ENCODE data around the gene FAM20A. TPM values are rescaled to one million over a fixed set of nuclear protein-coding genes. Genes with fewer than 3 reads are reported as not detected.

The FAM20A gene
- 38.7 TPM for total RNA-seq
- long read RNA-seq, transcript FAM20A-205 (11 exons, 2,955 nt) = major isoform, 31 of 101 reads
- long read RNA-seq, partial matches to known transcripts = 20 of 101 reads
- long read RNA-seq, other reads (novel, unspliced or antisense) = 49 of 101 reads

DNA sequence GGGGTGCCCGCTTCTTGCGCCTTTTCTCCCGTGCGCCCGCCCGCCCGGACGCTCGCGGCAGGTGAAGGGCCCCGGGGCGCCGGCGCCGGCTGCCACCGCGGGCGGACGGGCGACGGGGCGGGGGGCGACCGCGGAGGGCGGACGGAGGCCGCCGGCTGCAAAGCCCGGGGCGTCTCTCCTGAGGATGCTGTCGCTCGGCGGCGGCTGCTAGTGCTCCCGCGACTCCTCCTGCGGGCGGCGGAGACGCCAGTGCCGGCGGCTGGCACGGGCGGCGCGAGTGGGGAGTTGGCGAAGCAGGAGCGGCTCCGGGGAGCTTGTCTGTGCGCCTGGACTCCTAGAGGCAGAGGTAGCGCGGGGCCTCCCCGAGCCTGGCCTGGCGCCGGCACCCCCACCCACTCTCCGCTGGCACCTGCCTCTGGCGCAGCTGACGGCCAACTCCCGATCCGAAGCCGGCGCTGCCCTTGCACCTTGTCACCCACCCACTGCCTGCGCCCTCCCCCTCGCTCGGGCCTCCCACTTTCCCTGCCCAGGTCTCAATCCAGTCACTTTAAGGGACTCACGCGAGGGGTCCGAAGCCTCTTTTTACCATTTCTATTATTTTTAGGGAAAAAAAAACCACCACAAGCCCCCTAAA is at the start of gene FAM20A:
TSS of gene FAM20A (minus strand) at position 437 of the 634 bp plus-strand sequence. CDS start 701 bp downstream, outside the sequence.
- Histone ChIP-seq H3K27ac (peak within 1 kb of the TSS; percentile 80), H3K36me3 (no peaks in the 10 kb centered on the region), H3K27me3 (ENCODE audit: low read depth) (peaks cover 10% of the 10 kb centered on the region), H3K4me3 (peak within 1 kb of the TSS; percentile 75), H3K9me3 (no peaks in the 10 kb centered on the region), H3K4me1 (peaks cover 55% of the 10 kb centered on the region)
- peak; percentile 84 for DNase-seq
- TF ChIP-seq, protein P1, sequence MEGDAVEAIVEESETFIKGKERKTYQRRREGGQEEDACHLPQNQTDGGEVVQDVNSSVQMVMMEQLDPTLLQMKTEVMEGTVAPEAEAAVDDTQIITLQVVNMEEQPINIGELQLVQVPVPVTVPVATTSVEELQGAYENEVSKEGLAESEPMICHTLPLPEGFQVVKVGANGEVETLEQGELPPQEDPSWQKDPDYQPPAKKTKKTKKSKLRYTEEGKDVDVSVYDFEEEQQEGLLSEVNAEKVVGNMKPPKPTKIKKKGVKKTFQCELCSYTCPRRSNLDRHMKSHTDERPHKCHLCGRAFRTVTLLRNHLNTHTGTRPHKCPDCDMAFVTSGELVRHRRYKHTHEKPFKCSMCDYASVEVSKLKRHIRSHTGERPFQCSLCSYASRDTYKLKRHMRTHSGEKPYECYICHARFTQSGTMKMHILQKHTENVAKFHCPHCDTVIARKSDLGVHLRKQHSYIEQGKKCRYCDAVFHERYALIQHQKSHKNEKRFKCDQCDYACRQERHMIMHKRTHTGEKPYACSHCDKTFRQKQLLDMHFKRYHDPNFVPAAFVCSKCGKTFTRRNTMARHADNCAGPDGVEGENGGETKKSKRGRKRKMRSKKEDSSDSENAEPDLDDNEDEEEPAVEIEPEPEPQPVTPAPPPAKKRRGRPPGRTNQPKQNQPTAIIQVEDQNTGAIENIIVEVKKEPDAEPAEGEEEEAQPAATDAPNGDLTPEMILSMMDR (IDR thresholded peaks at IDR 0.05) = no peak
- peak; percentile 78 for ATAC-seq
- intact Hi-C loops (cut with DNase I) = no loop called here

DNA sequence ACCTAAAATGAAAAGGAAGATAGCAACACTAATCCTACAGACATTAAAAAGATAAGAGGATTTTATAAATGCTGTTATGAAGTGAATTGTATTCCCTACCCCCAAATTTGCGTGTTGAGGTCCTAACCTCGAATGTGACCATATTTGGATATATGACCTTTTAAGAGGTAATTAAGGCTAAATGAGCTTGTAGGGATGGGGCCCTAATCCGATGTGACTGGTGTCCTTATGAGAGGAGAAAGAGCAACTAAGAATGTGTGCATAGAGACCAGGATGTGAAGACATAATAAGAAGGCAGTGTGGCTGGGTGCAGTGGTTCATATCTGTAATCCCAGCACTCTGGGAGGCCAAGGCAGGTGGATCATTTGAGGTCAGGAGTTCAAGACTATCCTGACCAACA is 48.2 kb upstream of the FAM20A start:
- Histone ChIP-seq H3K4me1 (no peaks in the 10 kb centered on the region), H3K27me3 (ENCODE audit: low read depth) (no peaks in the 10 kb centered on the region), H3K9me3 (peaks cover 3% of the 10 kb centered on the region), H3K36me3 (no peaks in the 10 kb centered on the region), H3K27ac (no peak overlapping the region), H3K4me3 (no peak overlapping the region)
- no peak for DNase-seq
- no peak for ATAC-seq
- TF ChIP-seq, protein P1 (IDR thresholded peaks at IDR 0.05) = no peak
- intact Hi-C loops (cut with DNase I) = no loop called here

DNA sequence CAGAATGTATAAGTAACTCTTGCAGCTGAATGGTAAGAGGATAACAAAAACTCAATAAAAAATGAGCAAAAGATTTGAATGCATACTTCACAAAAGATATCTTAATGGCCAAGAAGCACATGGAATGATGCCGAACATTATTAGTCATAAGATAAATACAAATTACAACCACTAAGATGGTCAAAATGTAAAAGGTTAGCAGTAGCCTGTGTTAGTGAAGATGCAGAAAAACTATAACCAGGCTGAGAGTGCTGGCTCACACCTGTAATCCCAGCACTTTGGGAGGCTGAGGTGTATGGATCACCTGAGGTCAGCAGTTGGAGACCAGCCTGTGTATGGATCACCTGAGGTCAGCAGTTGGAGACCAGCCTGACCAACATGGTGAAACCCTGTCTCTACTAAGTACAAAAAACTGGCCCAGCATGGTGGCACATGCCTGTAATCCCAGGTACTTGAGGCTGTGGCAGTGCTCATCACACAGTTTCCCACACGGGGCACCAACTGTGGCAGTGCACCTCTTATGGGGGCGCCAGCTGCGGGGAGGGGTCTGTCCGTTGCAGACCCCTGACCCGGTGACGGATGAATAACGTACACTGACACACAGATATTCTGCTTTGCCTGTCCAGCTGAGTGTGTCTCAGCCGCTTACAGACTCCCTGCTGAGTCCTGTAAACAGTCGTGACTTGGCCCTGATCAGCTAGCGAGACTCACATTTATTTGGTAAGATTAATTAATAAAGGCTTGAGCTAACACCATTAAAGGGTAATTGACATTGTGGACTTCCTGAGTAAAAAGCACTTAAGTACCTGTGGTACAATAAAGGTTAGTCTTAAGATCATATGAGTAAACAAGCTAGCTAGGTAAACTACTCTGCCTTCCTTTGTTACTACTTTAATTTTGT is 45.7 kb upstream of the FAM20A start:
- peak; percentile 64 to 81 for ATAC-seq
- DNase-seq = no peak
- H3K9me3 ChIP-seq = peaks cover 3% of the 10 kb centered on the region

DNA sequence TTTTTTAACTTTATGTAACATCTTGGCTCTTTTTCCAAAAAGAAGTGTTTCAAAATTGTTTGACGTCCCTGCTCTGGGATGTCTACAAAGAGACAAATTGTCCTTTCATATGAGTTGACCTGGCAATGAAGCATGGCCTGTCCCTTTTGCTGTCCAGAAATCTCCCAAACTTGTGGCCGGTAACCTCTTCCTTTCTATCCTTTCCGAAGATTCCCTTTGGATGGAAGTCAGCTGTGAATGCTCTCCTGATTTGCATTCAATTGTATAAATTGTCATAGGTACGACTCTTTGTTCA is 40.9 kb upstream of the FAM20A start:
- intact Hi-C loops (cut with DNase I) = no loop called here
- Histone ChIP-seq H3K4me1 (no peaks in the 10 kb centered on the region), H3K27ac (no peak overlapping the region), H3K27me3 (ENCODE audit: low read depth) (no peaks in the 10 kb centered on the region), H3K4me3 (no peak overlapping the region), H3K36me3 (no peaks in the 10 kb centered on the region), H3K9me3 (no peaks in the 10 kb centered on the region)
- TF ChIP-seq, protein P1 (IDR thresholded peaks at IDR 0.05) = no peak
- DNase-seq (no peak), ATAC-seq (no peak)

More for the DNA sequence above, 45.7 kb upstream of the FAM20A start:
- no peaks in the 10 kb centered on the region for H3K36me3 ChIP-seq
- H3K4me1 ChIP-seq = no peaks in the 10 kb centered on the region
- intact Hi-C loops (cut with DNase I) = no loop called here
- H3K27me3 ChIP-seq (ENCODE audit: low read depth) = no peaks in the 10 kb centered on the region
- TF ChIP-seq, protein P1 (IDR thresholded peaks at IDR 0.05) = no peak
- no peak overlapping the region for H3K27ac ChIP-seq
- no peak overlapping the region for H3K4me3 ChIP-seq

DNA sequence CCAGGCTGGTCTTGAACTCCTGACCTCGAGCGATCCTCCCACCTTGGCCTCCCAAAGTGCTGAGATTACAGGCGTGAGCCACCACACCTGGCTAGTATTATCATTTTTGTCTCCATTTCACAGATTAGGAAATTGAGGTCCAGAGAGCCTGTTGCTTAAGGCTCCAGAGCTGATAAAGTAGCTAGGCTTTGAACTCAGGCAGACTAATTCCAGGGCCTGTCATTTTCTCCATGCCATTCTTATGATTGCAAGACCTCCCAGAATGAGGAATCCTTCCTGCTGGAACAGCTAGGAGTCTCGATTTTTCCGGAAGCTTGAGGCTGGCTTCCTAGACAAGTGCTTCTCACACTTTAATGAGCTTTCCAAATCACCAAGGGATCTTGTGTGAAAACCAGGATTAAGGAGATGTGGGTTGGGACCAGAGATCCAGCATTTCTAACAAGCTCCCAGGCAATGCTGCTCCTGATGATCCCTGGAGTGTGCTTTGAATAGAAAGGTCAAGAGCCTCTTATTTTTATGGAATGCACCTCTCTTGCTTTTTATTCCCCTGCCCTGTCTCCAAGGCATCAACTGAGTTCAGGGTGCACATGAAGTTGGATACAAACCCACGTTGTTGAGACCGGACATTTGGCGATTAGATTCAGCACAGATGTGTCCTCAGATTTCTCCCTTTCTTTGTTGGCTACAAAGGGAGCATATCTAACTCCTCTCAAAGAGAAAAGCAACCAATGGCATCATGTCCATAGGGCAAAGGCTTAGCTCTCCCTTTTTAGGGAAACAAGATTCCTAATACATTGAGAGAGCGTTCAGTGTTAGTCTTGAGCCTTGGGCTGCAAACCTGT is 40.3 kb upstream of the FAM20A start:
- Histone ChIP-seq H3K36me3 (no peaks in the 10 kb centered on the region), H3K9me3 (no peaks in the 10 kb centered on the region), H3K27ac (no peak overlapping the region), H3K4me3 (no peak overlapping the region), H3K27me3 (ENCODE audit: low read depth) (no peaks in the 10 kb centered on the region), H3K4me1 (no peaks in the 10 kb centered on the region)
- ATAC-seq (no peak), DNase-seq (no peak)
- TF ChIP-seq, protein P1 (IDR thresholded peaks at IDR 0.05) = no peak
- intact Hi-C loops (cut with DNase I) = no loop called here

All from lower lobe of right lung (tissue), 2 donors.